ENCODE measurements around the gene C18orf54. TPM values are rescaled to one million over a fixed set of nuclear protein-coding genes. Genes with fewer than 3 reads are reported as not detected.
A peak's percentile ranks its signal among the peaks of the same experiment; 100 is the strongest.

The C18orf54 gene
- total RNA-seq, 1 donor from 2014 or later = 6.5 TPM

DNA sequence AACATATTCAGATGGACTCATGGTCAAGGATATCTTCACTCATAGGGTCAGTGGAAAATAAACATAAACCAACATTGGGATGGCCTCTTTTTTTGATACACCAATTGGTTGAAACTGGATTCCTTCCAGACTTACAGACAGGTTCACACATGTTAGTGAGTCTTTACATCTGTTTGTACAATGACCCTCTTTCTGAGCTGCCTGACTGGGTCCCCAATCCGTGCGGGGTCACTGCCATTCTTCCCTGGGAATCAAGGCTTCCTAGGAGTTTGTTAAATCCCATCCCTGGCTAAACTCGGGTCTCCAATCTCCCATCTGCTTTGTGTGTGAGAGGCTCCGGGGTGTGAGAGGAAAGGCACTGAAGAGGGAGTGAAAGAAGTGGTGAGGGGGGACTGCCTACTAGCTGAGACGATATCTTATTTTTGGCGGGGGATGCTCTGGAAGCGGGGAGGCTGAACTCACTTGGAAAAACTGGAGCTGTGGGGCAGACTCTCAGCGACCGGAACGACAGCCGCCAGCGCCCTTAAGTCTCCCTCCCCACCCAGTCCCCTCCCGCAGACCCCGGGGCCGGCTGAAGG lies 535 bp upstream of the C18orf54 start:
- H3K36me3 Mint-ChIP-seq = peaks cover 6% of the 10 kb centered on the region
- peak overlapping the region; percentile 76 for H3K27ac Mint-ChIP-seq
- H3K4me1 Mint-ChIP-seq = peaks cover 15% of the 10 kb centered on the region
- TF ChIP-seq, protein P1, sequence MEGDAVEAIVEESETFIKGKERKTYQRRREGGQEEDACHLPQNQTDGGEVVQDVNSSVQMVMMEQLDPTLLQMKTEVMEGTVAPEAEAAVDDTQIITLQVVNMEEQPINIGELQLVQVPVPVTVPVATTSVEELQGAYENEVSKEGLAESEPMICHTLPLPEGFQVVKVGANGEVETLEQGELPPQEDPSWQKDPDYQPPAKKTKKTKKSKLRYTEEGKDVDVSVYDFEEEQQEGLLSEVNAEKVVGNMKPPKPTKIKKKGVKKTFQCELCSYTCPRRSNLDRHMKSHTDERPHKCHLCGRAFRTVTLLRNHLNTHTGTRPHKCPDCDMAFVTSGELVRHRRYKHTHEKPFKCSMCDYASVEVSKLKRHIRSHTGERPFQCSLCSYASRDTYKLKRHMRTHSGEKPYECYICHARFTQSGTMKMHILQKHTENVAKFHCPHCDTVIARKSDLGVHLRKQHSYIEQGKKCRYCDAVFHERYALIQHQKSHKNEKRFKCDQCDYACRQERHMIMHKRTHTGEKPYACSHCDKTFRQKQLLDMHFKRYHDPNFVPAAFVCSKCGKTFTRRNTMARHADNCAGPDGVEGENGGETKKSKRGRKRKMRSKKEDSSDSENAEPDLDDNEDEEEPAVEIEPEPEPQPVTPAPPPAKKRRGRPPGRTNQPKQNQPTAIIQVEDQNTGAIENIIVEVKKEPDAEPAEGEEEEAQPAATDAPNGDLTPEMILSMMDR (IDR thresholded peaks at IDR 0.05; ENCODE audit: unreplicated experiment) = no peak
- no peaks in the 10 kb centered on the region for H3K27me3 Mint-ChIP-seq (ENCODE audit: low read depth)
- DNase-seq (ENCODE audit: low spot score in 2 of 2, unreplicated experiment in 2 of 2) = no peak
- H3K9me3 Mint-ChIP-seq = peaks cover 2% of the 10 kb centered on the region
- peak overlapping the region; percentile 100 for H3K4me3 Mint-ChIP-seq

DNA sequence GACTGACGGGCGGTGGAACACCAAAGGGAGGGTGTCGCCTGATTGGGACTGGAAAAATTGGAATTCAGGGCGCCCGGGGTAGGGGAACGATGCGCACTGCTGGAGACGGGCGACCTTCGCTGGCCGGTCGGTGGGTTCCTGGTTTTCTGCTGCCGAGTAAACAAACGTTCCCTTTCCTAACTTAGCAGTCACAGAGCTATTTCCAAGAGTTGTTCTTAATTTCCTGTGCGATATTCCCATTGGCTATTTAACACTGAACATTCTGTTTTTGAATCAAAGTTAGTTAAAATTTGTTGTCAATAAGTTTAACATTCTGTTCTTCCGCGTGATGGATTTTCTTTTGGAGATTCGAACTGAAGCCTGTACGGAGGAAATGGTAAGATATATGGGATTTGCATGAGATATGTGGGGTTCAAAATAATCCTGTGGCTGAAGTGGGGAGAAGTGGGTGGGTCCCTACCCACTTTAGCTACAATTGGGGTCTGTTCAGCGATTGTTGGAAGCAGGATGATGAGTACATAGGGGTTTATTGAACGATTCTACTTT lies 862 bp downstream of the C18orf54 start:
- H3K4me3 Mint-ChIP-seq = peak overlapping the region; percentile 100
- no peak for DNase-seq (ENCODE audit: low spot score in 2 of 2, unreplicated experiment in 2 of 2)

DNA sequence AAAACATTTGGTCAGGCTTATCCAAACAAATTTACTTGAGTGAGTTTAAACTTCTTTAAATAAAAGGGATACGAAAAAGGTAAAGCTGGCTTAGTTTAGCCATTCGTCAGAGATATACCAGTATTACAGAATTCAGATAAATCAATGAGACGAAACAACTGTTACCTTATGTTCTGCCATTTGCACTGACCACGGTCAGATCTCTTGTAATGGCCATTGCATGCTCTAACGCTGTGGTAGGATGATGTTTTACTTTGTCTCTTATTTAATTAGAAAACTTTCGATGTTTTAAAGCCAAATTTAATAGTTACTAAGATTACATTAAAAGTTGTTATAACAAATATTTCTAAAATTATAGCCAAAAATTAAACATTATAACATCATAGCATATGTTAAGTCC lies 1.5 kb downstream of the C18orf54 start:
- Mint-ChIP-seq H3K27me3 (ENCODE audit: low read depth) (no peaks in the 10 kb centered on the region), H3K36me3 (peaks cover 6% of the 10 kb centered on the region), H3K27ac (no peak overlapping the region), H3K4me3 (peak overlapping the region; percentile 100), H3K4me1 (peaks cover 15% of the 10 kb centered on the region), H3K9me3 (no peaks in the 10 kb centered on the region)
- DNase-seq (ENCODE audit: low spot score in 2 of 2, unreplicated experiment in 2 of 2) = no peak
- TF ChIP-seq, protein P1 (IDR thresholded peaks at IDR 0.05; ENCODE audit: unreplicated experiment) = no peak

More for the DNA sequence above, 862 bp downstream of the C18orf54 start:
- TF ChIP-seq, protein P1 (IDR thresholded peaks at IDR 0.05; ENCODE audit: unreplicated experiment) = no peak
- Mint-ChIP-seq H3K4me1 (peaks cover 15% of the 10 kb centered on the region), H3K27ac (peak overlapping the region; percentile 98), H3K9me3 (no peaks in the 10 kb centered on the region), H3K36me3 (peaks cover 6% of the 10 kb centered on the region), H3K27me3 (ENCODE audit: low read depth) (no peaks in the 10 kb centered on the region)

DNA sequence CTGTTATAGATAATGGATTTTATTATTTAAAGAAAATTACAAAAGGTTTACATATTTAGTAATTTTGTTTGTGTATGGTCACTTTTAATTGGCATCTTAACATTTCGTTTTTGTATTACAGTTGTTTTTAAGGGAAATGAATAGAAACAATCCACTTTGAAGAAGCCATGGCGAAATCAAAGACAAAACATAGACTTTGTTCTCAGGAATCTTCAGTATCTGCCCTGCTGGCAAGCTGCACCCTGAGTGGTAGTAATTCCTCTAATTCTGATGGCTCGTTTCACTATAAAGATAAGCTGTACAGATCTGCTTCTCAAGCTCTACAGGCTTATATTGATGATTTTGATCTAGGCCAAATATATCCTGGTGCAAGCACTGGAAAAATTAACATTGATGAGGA lies 2.7 kb downstream of the C18orf54 start:
- DNase-seq (ENCODE audit: low spot score in 2 of 2, unreplicated experiment in 2 of 2) = no peak
- H3K27me3 Mint-ChIP-seq (ENCODE audit: low read depth) = no peaks in the 10 kb centered on the region
- no peaks in the 10 kb centered on the region for H3K9me3 Mint-ChIP-seq
- no peak overlapping the region for H3K4me3 Mint-ChIP-seq
- TF ChIP-seq, protein P1 (IDR thresholded peaks at IDR 0.05; ENCODE audit: unreplicated experiment) = no peak
- no peak overlapping the region for H3K27ac Mint-ChIP-seq
- peaks cover 19% of the 10 kb centered on the region for H3K4me1 Mint-ChIP-seq
- peaks cover 6% of the 10 kb centered on the region for H3K36me3 Mint-ChIP-seq

DNA sequence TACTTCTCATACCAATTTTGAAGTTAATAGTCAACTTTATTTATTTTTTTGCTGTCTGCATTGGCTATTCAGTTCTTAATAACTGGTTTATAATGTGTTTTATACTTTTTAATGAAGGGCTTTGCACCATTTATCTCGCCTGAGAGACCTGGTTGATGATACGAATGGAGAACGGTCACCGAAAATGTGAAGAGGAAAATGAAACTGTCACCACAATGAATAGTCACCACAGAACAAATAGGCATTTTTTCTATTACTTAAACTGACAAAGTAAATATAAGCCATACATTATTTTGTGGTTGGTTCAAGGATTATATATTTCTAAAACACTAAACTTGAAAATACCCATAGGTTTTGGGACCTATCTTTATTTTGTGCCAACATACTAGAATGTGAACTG lies 20.4 kb downstream of the C18orf54 start:
- no peaks in the 10 kb centered on the region for H3K4me1 Mint-ChIP-seq
- no peaks in the 10 kb centered on the region for H3K27me3 Mint-ChIP-seq (ENCODE audit: low read depth)

More for the DNA sequence above, 20.4 kb downstream of the C18orf54 start:
- H3K27ac Mint-ChIP-seq = no peak overlapping the region
- H3K4me3 Mint-ChIP-seq = no peak overlapping the region
- no peaks in the 10 kb centered on the region for H3K9me3 Mint-ChIP-seq
- TF ChIP-seq, protein P1 (IDR thresholded peaks at IDR 0.05; ENCODE audit: unreplicated experiment) = no peak
- no peak for DNase-seq (ENCODE audit: low spot score in 2 of 2, unreplicated experiment in 2 of 2)
- H3K36me3 Mint-ChIP-seq = peaks cover 2% of the 10 kb centered on the region
